Measurements from ENCODE around the gene DESI1. TPM values are rescaled to one million over a fixed set of nuclear protein-coding genes. Genes with fewer than 3 reads are reported as not detected.

The DESI1 gene
- total RNA-seq, 1 donor from 2014 or later = 31.5 TPM

DNA sequence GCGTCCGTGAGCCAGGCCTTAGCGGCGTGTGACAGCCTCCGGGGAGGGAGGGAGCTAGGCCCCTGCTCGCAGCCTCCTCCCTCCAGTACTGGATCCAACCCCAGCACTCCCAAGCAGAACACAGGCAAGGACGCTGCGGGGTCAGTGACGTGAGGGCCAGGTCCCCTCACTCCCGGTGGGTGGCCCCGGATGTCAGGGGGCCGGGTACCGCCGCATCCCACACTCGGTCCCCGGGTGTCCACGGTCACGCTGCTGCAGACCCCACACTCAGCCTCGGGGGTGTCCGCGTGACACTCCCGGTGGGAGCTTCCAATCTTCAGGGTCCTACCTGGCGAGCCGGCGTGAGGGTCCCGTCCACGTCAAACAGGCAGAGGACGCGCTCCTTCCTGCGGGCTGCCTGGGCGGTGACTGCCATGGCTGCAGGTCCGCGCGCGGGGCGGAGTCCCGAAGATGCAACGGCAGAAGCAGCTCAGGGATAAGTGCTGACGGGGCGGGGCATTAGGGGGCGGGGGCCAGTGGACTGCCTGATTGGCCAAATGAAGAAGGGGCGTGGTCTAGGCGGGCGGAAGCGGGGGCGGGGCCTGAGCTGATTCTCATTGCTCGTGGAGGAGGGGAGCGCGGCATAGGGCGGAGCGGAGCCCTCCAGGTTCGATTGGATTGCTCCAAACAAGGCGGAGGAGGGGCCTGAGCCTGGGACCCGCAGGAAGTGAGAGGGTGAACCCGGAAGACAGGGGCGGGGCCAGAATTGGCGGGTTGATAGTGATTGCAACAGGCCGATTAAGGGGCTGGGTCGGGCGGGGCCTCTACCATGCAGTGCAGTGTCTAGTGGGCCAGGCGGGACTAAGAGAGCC, 31.2 kb downstream of the DESI1 start, which contains the start of gene PMM1:
TSS of gene PMM1 (minus strand) at position 450 of the 851 bp plus-strand sequence. CDS start at position 415, 35 bp downstream.
- Mint-ChIP-seq H3K36me3 (no peaks in the 10 kb centered on the region), H3K27ac (peak within 1 kb of the TSS; percentile 86), H3K4me3 (peak within 1 kb of the TSS; percentile 94), H3K9me3 (no peaks in the 10 kb centered on the region), H3K27me3 (no peaks in the 10 kb centered on the region), H3K4me1 (ENCODE audit: unreplicated experiment) (peaks cover 6% of the 10 kb centered on the region)
- no peak for TF ChIP-seq CTCF (conservative IDR thresholded peaks at IDR 0.05)
- peak; percentile 100 for DNase-seq (ENCODE audit: extremely low spot score, unreplicated experiment)

- H3K4me1 Mint-ChIP-seq (ENCODE audit: unreplicated experiment) = peaks cover 6% of the 10 kb centered on the region
- H3K27ac Mint-ChIP-seq = peak overlapping the region; percentile 68
- no peaks in the 10 kb centered on the region for H3K27me3 Mint-ChIP-seq
- TF ChIP-seq CTCF (conservative IDR thresholded peaks at IDR 0.05) = no peak
- H3K4me3 Mint-ChIP-seq = peak overlapping the region; percentile 94
- H3K36me3 Mint-ChIP-seq = peaks cover 5% of the 10 kb centered on the region
- DNase-seq (ENCODE audit: extremely low spot score, unreplicated experiment) = no peak
- H3K9me3 Mint-ChIP-seq = no peaks in the 10 kb centered on the region
Observed at GRCh38 chr22:41587347-41587723, 33.5 kb downstream of the DESI1 start.

GRCh38 chr22:41585898-41586297, 34.9 kb downstream of the DESI1 start:
- DNase-seq (ENCODE audit: extremely low spot score, unreplicated experiment) = no peak
- H3K9me3 Mint-ChIP-seq = no peaks in the 10 kb centered on the region
- H3K4me1 Mint-ChIP-seq (ENCODE audit: unreplicated experiment) = peaks cover 6% of the 10 kb centered on the region
- H3K27me3 Mint-ChIP-seq = no peaks in the 10 kb centered on the region
- TF ChIP-seq CTCF (conservative IDR thresholded peaks at IDR 0.05) = no peak
- H3K36me3 Mint-ChIP-seq = peaks cover 7% of the 10 kb centered on the region
- no peak overlapping the region for H3K27ac Mint-ChIP-seq
- no peak overlapping the region for H3K4me3 Mint-ChIP-seq

- no peak overlapping the region for H3K27ac Mint-ChIP-seq
- H3K27me3 Mint-ChIP-seq = no peaks in the 10 kb centered on the region
- H3K4me3 Mint-ChIP-seq = no peak overlapping the region
- no peaks in the 10 kb centered on the region for H3K9me3 Mint-ChIP-seq
- TF ChIP-seq CTCF (conservative IDR thresholded peaks at IDR 0.05) = no peak
- no peak for DNase-seq (ENCODE audit: extremely low spot score, unreplicated experiment)
- peaks cover 5% of the 10 kb centered on the region for H3K4me1 Mint-ChIP-seq (ENCODE audit: unreplicated experiment)
- H3K36me3 Mint-ChIP-seq = peaks cover 7% of the 10 kb centered on the region
Observed at GRCh38 chr22:41584881-41585280, 36.0 kb downstream of the DESI1 start.

DNA sequence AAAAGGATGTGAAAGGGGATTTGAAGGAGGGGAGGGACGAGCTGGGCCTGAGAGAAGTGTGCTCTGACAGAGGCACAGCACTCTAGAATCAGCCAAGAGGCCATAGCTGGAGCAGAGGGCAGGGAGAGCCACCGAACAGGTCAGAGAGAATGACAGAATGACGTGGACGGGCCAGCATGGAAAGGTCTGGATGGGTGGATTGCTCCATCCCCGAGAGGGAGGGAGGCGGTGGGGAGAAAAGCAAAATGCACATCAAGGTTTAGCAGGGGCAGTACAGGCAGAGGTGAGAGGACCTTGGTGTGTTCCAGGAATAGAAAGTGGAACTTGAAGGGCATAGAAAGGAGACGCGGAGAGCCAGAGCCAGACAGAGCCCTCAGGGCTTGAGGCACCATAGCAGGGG, 38.1 kb downstream of the DESI1 start:
- Mint-ChIP-seq H3K27me3 (no peaks in the 10 kb centered on the region), H3K27ac (peak overlapping the region; percentile 3), H3K4me3 (no peak overlapping the region), H3K4me1 (ENCODE audit: unreplicated experiment) (no peaks in the 10 kb centered on the region), H3K36me3 (peaks cover 7% of the 10 kb centered on the region), H3K9me3 (no peaks in the 10 kb centered on the region)
- TF ChIP-seq CTCF (conservative IDR thresholded peaks at IDR 0.05) = no peak
- DNase-seq (ENCODE audit: extremely low spot score, unreplicated experiment) = no peak
